ENCODE data around the gene SATB2.

The SATB2 gene

GRCh38 chr2:199273042-199273511, 184.7 kb downstream of the SATB2 start:
- in situ Hi-C loops (cut with MboI; ENCODE audit: low sequenced_read_pairs): no loop called here

- in situ Hi-C loops (cut with MboI; ENCODE audit: low sequenced_read_pairs): no loop called here
These were observed 195.8 kb downstream of the SATB2 start for GRCh38 chr2:199261936-199262335.

- in situ Hi-C loops (cut with MboI; ENCODE audit: low sequenced_read_pairs): no loop called here
These were observed 196.5 kb downstream of the SATB2 start for GRCh38 chr2:199261239-199261638.

GRCh38 chr2:199259671-199260070, 198.1 kb downstream of the SATB2 start:
- in situ Hi-C loops (cut with MboI; ENCODE audit: low sequenced_read_pairs): no loop called here

GRCh38 chr2:199258291-199258690, 199.4 kb downstream of the SATB2 start:
- in situ Hi-C loops (cut with MboI; ENCODE audit: low sequenced_read_pairs): no loop called here

GRCh38 chr2:199257261-199258224, 200.2 kb downstream of the SATB2 start:
- in situ Hi-C loops (cut with MboI; ENCODE audit: low sequenced_read_pairs): no loop called here

GRCh38 chr2:199230091-199230490, 227.6 kb downstream of the SATB2 start:
- in situ Hi-C loops (cut with MboI; ENCODE audit: low sequenced_read_pairs): no loop called here

GRCh38 chr2:199228887-199229819, 228.6 kb downstream of the SATB2 start:
- in situ Hi-C loops (cut with MboI; ENCODE audit: low sequenced_read_pairs): no loop called here

- in situ Hi-C loops (cut with MboI; ENCODE audit: low sequenced_read_pairs): no loop called here
These were observed 233.9 kb downstream of the SATB2 start for GRCh38 chr2:199223791-199224190.

GRCh38 chr2:199220920-199221319, 236.8 kb downstream of the SATB2 start:
- in situ Hi-C loops (cut with MboI; ENCODE audit: low sequenced_read_pairs): no loop called here

GRCh38 chr2:199219551-199219950, 238.2 kb downstream of the SATB2 start:
- in situ Hi-C loops (cut with MboI; ENCODE audit: low sequenced_read_pairs): no loop called here
